NCI-H2029 treated with DMSO at 0.1 percent for 48 hours (cell line): ENCODE measurements around the gene PALLD.
"Not testable (repeated sequence)": the region's sequence is repeated elsewhere in the genome, so short reads cannot be mapped to it uniquely, and the experiment has no call there.

Experiments
- DNase-seq: peaks from one replicate; lab custom pipeline; 2025; lab: John Stamatoyannopoulos, UW

Gene PALLD

DNA sequence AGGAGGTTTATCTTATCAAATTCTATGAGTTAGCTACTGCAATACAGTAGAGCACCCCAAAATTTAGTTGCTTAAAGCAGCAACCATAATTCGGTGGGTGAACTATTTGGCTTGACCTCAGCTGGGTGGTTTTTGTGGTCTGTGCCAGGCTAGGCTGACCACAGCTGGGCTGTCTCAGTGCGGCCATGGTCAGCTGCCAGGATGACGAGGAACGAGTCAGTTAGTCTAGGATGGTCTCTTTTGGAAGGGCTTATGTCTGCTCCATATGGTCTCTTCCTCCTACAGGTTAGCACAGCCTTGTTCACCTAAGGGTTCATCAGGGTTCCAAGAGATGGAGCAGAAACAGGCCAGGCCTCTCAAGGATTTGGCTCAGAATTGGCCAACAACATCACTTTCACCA, 210.4 kb downstream of the PALLD start:
- no peak for DNase-seq

DNA sequence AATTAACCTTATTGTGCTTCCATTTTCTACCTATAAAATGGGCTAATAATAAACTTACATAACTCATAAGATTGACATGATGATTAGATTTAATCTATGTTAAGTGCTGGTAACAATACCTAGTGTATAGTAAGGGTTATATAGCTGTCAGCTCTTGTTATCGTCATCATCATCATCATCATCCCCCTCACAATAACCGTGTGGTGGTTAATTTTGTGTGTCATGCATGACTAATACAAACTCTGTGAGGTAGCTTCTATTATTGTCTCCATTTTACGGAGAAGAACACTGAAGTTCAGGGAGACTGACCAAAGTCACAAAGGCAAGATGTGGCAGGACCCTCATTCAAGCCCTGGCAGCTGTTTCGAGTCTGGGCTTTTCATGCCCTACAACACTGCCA, 211.3 kb downstream of the PALLD start:
- DNase-seq: no peak

DNA sequence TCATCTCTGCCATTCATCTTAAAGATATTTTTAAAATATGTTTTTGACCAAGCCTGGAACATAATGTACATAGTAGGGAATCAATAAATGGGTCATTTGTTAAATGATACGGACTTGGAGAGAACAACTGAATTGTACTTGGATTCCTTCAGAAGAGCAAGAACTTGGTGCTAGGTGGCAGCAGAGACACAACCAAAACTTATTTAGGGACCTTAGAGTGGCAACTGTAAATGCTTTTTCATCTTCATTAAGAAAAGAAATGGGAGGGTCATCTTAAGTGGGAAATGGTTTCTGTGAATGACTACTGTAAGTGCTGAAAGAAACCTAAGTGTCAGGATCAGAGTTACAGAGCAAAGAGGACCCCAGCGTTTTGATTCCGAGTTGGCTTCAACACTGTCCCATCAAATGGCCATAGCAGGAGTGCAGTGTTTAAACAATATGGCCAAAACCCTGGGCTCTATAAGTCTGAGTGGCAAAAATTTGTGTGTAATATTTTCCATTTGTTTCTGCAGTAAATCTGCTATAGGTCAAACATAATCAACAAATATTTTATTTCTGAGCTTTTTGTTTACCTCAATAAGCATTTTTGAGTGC, 213.6 kb downstream of the PALLD start:
- DNase-seq: no peak

DNA sequence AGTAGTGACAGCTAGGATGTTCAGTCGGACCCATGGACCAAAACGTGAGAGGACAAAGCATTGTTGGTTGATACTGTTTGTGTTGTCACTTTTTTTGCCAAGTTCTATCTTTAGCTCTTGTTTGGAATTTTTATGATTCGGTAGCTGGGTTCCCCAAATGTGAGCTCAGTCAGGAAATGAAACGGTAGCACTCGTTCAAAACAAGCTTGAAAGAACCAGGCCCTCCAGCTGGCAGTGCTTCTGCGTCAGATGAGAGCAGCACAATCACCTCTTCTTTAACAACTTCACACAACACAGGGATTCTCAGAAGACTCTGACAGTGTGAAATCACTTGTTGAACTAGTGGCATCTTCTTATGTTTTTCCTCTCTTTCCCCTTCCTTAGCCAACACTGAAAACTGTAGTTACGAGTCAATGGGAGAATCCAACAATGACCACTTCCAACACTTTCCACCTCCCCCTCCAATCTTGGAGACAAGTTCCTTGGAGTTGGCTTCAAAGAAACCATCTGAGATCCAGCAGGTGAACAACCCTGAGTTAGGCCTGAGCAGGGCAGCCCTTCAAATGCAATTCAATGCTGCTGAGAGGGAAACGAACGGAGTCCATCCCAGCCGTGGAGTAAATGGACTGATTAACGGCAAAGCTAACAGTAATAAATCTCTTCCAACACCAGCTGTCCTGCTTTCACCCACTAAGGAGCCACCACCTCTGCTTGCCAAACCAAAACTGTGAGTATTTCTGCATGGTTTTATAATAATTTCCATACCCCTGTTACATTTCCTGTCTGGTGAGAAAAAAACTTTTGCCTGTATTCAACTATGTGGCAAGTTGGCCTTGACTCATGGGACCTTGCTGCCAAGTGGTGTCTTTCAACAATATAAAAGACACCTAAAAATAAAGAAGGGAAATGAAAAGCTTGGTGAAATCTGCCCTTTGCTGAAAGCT, 214.6 kb downstream of the PALLD start:
- DNase-seq: no peak

DNA sequence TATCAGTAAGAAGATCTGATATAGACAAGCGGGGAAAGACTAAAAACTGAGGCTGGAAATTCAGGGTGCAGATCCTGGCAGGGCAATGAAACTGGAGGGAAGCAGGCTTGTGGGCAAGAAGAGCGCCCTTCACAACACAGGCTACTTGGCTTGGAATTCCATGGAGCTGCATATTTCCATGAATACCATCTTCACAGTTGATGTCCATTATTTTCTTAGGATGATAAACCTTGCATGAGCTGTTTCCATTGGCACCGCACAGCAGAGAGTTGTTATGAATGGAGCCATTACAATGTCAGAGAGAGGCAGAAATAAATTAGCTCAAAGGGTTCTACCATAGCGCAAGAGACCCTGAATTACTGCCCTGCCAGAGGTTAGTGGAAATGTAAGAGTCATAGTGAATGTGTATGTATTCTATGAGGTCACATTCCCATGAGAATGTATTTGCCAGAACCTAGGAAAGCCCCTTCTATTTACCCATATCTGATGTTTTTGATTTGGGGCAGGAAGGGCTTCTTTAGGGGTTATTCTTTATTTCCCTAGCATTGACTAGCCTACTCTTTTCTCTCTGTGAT, 215.6 kb downstream of the PALLD start:
- no peak for DNase-seq

DNA sequence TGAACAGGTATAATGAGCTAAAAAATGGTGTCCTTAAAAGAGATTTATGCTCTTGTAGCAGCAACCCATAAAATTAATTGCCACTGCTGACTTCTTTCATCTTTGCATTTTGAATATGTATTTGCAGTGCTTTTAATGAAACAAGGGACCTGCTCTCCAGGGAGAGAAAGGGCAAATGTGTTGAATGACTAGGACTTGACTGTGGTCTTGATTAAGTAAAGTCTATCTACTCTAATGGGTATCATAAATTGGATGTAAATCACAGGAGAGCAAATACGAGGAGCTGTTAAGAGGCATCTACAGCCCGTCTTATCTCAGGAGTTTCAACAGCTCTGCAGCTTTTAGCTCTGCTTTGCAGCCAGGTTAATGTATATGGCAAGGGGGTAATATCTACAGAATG, 216.4 kb downstream of the PALLD start:
- DNase-seq: no peak

DNA sequence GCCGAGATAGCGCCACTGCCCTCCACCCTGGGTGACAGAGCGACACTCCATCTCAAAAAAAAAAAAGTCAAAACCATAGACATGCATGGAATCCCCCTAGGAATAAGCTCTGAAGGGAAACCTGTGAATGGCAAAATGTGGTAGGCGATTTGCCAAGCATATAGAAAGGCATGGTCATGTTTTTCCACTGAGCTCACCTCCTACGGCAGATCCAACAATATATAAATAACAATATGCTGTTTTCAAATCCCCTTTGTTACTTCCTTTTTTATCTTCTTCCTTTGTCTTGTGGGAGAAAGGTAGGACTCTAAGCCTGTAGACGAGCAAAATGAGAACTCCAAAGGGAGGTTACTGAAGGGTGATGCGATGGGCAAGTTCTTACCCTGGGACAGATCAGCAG, 219.0 kb downstream of the PALLD start:
- no peak for DNase-seq

DNA sequence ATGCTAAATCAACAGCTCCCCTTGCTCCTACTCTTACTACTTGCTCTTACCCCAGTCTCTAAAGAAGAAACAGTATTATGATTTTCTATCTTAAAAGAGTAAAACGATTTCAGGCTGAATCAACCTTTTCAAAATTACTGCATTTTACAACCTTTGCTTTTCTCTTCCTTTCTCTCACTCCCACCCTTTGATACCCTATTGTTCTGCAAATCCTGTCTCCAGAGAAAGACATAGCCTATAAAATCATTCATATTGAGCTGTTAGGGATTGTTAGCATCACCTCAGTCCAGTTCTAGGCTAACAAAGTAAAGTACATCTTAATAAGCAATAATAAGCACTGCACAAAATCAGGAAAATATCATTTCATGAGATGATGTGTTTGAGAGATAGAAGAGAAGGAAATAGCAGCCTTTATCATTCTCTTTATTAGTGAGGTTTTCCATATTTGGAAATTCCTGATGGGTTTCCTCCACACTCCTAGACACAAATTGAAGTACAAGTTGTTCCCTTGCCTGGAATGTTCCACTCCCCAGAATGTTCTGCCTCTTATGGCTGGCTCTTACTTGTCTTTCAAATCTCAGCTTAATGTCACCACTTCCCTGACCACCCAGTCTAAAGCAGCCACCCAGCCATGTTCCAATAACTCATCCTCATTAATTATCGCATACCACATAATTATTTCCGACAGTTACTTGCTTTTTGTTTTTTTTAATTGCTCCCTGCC, 219.7 kb downstream of the PALLD start:
- DNase-seq: no peak

DNA sequence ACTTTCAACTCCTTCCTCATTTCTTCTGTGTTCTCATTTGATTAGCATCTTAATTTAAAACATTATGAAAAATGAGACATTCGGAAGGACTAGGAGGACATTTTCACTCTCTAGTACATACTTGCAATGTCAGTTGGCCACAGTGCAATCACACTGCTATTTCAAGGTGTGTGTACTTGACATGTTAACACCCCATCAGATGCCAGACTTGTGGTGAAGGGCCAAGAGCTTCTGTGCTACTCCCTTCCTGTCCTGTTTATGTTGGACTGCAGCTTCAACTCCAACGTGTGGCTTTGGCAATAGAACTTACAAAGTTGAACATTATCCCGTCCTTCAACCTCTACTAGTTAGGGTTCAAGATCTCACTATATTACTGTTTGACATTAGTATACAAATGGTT, 221.0 kb downstream of the PALLD start:
- no peak for DNase-seq

DNA sequence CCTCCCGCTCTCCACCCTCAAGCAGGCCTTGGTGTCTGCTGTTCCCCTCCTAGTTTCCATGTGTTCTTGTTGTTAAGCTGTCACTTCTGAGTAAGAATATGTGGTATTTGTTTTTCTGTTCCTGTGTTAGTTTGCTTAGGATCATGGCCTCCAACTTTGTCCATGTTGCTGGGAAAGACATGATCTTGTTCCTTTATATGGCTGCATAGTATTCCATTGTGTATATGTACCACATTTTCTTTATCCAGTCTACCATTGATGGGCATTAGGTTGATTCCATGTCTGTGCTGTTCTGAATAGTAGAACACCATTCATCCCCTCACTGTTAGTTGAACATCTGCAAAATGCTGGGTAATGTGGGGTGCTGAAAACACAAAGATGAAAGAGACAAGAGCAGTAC, 222.9 kb downstream of the PALLD start:
- DNase-seq: no peak

DNA sequence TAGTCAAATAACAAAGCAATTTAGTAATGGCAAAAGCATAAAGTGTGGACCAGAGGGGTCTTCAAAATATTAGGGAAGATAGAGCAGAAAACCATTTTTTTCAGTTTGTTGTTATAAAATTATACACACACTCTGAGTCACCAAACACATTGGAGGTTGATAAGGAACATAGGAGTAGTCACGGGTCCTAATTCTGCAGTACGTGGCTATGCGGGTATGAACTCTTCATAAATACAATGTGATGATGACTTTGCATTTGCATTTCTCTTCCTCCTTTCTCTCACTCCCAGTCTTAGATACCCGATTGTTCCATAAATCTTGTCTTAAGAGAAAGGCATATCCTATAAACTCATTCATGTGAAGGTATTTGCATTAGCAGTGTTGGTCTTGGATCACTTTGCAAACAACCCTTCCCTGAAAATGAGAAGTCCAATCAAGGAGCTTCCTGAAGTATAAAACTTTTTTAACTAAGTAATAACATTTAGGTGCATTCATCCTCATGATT, 223.6 kb downstream of the PALLD start:
- no peak for DNase-seq

DNA sequence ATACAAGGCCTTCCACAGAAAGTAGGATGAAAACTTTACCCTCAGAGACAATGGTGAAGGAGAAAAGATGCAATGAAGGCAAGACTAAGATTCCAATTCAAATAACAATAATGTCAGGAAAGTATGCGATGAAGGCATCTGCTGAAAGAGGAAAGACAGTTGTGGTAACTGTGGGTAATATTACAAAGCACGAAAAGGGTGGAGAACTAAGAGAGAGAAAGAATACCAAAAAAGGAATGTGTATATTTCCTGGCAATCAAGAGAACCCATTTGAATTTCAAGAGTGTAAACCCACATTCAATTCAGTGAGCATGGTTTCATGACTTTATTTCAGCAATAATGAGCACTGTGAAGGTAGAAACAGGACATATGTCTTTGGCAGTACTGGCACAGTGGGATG, 225.5 kb downstream of the PALLD start:
- no peak for DNase-seq

DNA sequence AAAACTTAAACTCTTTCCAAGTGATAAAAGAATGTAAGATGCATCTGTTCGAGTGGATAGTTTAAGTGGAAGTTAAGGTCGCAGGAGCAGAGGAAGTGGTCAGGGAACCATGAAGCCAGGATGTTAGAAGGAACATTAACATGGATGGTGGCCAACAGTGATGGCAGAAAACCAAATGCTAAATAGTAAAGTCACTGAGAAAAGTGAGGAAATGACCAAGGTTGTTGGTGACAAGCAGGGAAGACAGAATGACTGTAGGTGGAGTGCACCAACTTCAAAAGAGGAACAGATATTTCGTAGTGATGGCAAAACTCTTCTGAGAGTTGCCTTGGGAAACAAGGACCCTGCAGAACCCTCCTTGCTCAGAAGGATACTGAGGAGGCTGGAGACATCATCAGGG, 226.2 kb downstream of the PALLD start:
- no peak for DNase-seq

DNA sequence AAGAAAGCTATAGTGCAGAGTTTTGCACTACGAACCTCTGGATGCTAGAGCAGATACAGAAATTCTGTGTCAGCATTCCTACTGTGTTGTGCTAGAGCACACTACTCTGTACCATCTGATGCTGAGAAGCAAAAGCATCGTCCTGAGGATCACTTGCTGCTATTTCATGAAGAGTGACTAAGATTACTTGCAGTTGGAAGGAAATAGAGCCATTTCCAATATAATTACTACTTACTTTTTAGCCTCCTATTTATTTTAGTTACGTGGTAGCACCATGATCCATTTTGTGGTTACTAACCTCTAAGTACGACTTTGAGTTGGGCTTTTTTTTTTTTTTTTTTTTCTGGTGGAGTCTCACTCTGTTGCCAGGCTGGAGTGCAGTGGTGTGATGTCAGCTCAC, 226.7 kb downstream of the PALLD start:
- DNase-seq: no peak

DNA sequence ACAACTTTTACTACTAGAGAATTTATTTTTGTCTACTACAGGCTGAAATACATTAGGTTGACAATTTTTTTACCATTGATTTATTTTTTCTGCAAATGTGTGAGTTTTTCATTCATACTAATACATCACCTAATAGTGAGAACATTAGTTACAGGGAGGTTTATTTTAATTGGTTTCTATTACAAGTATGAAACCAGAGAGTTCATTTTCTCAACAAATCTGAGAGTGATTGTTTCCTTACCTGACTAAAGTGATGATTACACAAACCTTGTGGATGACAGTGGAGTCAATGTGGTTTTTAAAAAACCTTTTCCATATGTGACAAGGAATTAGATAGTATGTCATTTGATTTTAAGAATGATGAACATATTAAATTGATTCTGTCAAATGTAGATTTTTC, 227.4 kb downstream of the PALLD start:
- no peak for DNase-seq

DNA sequence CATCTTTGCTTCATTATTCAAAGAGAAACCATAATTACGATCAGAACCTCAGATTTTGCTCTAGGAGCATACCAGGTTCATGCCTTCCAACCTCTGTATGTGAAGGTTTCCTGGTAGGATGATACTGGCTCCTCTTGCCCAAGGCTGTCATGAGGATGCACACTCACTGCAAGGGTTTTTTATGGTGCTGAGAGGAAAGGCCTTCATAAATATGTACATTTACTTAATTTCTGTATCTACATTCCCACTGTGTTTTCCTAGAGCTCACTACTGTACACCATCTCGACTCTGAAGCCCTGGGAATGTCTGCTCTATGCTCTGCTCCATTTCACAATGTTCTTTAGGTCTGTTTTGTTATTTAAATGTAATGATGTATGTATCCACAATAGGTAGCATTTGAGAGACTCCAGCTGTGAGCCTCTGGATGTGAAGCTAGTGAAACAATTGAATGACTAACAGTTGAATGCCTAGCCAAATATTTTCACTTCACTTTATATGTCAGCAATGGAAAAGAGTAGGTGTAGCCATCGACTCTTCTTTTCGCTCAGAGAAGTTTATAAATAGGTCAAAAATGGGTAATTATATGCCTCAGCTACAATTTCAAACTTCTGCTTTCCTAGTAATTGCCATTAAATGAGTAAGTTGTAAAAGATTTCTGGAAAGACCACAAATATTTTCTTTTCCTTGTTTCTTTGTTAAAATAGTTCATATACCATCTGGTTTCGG, 228.0 kb downstream of the PALLD start:
- no peak for DNase-seq

DNA sequence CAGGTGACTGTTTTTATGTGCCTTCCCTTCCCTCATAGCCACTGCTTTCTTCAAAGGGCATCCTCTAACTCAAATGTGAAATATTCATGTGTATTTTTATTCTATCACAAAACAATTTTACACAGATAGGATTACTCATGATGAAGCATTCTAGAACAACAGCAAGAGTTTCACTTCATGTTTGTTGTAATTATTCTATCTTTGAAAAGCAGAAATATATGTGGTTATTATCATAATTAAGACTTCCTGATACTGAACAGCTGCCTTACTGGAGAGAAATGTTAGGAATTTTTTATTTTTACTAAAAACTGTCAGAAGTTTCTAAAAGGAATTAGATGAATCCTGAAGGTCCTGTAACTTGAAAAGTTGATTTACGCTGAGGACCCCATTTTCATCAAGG, 229.1 kb downstream of the PALLD start:
- DNase-seq: no peak

DNA sequence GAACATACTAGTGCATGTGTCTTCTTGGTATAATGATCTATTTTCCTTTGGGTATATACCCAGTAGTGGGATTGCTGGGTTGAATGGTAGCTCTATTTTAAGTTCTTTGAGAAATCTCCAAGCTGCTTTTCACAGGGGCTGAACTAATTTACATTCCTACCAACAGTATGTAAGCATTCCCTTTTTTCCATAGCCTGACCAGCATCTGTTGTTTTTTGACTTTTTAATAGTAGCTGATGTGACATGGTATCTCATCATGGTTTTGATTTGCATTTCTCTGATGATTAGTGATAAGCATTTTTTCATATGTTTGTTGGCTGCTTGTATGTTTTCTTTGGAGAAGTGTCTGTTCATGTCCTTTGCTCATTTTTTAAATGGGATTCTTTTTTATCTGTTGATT, 230.3 kb downstream of the PALLD start:
- not testable (repeated sequence) for DNase-seq

DNA sequence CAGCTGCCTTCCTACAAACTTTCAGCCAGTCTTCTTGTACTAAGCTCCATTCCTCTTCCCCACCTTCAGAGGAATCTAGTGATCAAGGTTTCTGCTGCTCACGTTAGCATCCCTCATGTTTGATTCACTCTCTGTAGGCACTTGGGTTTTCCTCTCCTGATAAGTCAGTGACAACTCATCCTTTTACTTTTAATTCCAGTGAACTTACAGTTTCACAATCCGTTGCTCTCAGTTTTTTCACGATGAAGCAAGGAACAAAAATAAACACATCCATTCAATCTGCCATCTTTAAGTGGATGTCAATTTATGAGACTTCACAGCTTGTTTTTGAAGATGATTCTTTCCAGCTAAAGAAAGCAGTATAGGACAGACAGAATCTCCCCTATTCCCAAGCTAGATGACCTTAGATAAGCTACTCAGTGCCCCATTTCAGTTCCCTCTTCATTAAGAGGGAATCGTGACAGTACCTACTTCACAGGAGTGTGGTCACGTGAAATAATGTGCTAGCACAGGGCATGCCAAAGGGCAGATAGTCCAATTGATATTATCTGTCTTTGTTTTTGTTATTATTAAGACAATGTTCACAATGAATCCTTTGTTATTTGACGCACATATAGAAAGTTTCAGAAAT, 234.3 kb downstream of the PALLD start:
- DNase-seq: no peak

DNA sequence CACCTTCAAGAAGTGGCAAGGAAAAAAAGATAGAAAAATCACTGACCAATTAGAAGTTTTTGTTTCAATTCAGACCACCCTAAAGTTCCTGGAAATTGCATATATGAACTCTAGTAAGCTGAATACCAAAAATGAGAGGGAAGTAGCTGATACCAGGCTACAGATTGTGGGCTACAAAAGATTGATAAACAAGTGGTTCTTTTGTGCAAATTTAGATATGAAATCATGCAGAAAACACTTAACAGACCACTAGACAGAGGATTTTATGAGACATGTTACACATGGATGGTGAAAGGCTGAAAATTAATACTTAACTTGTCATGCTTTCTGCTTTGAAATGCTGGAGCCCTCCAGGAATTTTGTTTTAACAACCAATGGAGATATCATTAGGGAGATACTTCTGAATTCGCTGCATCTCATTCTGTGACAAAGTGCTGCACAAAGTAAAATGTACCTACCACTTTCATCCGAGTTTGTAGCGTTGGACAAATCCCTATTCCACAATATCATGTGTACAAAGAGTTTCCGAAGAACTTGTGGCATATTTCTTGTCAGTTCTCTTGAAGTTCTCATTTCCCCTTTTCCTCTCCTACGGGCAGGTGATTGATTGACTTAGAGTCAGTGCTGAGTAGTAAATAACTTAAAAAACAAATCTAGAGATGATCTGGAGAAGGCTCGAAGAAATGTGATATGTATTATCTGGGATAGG, 235.0 kb downstream of the PALLD start:
- DNase-seq: no peak

DNA sequence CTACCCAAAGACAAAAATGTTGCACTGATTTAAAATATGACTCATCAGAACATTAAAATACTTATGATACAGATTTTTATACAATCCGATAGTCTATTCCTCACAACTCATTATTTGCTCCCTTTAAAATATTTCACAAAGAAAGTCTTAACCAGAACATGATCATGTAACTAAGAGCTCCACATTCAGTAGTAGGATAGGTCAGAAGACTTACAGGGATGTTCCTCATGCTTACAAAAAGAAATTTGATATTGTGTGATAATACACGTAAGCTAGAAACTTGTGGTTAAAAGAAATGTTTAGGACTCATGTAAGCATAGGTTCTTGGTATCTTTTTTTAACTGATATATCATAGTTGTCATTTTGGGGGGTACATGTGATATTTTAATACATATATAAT, 235.9 kb downstream of the PALLD start:
- no peak for DNase-seq
